ENCODE results near the gene CACNG6. TPM values are rescaled to one million over a fixed set of nuclear protein-coding genes. Genes with fewer than 3 reads are reported as not detected.
"Not testable (repeated sequence)": the region's sequence is repeated elsewhere in the genome, so short reads cannot be mapped to it uniquely, and the experiment has no call there.

The CACNG6 gene, protein sequence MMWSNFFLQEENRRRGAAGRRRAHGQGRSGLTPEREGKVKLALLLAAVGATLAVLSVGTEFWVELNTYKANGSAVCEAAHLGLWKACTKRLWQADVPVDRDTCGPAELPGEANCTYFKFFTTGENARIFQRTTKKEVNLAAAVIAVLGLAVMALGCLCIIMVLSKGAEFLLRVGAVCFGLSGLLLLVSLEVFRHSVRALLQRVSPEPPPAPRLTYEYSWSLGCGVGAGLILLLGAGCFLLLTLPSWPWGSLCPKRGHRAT
- 0.99 and 2.3 TPM in 2 replicates for total RNA-seq (2014; rRNA removed; shearing (Covaris generic))

DNA sequence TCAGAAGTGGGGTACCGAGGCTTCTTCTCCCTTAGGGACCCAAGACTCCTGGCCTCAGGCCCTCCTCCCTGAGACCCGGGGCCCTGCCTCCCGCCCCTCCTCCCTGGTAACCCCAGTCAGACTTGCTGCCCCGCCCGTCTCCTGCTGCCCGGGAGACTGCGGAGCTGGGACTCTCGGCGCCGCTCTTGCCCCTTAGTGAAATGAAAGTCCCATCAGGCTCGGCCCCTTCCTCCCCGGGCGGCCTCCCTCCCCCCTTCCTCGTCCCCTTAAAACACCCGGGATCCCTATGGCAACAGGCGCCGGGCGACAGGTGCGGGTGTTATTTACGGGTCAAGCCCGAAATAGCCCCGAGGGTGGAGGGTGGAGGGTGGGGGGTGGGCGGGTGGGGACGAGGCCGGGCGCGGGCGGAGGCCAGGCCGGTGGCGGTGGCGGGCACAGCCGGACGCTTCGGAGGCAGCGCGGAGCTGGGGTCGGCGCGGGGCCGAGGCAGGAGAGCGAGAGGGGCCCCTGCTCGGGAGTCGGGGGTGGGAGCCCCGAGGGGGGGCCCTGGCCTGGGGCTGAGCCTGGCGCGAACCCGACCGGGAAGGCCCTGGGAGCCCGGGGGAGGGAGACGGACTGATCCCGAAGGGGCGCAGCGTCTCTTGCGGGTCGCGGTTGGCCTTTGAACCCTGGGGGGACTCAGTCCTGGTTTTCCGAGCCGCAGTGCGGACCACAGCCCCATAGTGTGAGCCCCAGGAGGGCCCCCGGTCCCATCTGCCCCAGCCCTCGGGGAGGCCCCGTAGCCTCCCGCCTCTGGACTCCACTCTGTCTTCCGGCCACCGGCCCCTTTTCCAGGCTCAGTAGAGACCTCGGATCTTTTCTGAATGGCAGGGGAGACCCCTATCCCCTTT is at the start of gene CACNG6:
TSS of gene CACNG6 (plus strand) at position 414 of the 890 bp plus-strand sequence. CDS start 1,241 bp downstream, outside the sequence.
- DNase-seq (ENCODE audit: low spot score): peak; percentile 36

DNA sequence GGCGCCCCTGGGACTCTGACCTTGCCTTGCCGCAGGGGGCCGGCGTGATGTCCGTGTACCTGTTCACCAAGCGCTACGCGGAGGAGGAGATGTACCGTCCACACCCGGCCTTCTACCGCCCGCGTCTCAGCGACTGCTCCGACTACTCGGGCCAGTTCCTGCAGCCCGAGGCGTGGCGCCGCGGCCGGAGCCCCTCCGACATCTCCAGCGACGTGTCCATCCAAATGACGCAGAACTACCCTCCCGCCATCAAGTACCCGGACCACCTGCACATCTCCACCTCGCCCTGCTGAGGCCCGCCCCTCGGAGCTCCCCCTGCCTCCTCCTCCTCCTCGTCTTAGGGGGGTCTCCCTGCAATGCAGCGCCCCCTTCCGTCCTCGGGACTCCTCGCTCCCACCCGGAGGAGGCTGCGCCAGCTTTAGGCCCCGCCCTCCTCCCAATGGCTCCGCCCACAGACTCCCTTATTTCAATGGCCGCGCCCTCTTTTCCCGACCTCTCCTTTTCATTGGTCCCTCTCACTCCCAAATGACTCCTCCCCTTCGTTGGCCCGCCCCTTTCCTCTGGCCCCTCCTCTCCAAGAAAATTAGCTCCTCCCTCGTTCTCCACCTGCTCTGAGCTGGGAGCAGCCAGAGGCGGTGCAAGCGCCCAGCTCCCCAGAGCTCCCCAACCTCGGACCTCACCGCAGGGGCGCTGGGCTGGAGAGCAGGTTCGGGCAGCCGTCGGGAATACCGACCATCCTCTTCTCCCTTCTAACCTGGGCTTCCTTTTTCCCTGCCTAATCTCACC is 49.2 kb upstream of the CACNG6 start:
- DNase-seq (ENCODE audit: low spot score): peak; percentile 36

DNA sequence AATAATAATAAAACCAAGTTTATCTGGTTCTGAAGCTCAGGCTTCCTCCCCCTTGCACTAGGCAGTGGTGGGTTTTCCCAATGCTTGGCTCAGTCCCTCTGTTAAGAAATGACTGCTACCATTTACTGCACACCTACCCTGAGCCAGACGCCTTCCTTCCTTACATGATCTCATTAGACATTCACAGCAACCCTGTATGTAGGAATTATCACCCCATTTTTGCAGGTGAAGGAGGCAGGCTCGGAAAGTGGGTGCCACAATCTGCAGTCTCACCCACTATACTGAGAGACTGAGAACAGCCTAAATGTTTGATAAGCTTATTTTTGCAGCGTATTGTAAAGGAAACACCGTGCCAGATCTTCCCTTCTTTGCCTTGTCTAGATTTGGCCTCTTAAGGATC is 47.0 kb upstream of the CACNG6 start:
- no peak for DNase-seq (ENCODE audit: low spot score)

DNA sequence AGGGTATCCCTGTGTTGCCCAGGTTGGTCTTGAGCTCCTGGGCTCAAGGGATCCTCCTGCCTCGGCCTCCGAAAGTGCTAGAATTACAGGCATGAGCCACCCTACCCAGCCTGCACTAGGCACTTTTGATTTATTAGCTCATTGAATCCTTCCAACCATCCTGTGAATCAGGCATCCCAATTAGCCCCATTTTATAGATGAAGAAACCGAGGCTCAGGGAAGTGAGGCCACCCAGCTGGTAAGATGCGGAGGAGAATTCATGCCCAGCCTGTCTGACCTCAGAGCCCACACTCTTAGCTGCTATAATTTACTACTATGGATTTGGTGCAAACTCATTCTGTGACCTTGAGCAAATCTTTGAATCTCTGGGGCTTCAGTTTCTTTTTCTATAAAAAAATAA is 46.5 kb upstream of the CACNG6 start:
- DNase-seq (ENCODE audit: low spot score): no peak

DNA sequence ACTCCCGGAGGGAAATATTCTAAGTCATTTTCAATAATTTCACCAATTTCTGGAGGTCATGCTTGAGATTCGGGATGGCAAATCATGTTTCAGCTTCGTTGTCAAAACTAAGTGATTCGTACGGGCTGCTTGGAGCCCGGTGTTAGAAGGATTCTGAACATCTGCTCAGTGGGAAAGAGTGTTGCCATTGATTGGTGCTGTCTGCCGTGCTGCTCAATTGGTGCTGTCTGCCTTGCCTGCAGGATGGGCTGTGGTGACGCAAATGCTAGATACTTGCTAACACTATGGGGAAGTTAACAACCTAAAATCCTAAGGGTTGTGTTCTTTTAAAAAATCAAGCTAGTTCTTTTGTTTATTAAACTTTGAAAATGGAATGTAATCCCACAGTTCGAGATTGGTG is 46.0 kb upstream of the CACNG6 start:
- DNase-seq (ENCODE audit: low spot score): no peak

DNA sequence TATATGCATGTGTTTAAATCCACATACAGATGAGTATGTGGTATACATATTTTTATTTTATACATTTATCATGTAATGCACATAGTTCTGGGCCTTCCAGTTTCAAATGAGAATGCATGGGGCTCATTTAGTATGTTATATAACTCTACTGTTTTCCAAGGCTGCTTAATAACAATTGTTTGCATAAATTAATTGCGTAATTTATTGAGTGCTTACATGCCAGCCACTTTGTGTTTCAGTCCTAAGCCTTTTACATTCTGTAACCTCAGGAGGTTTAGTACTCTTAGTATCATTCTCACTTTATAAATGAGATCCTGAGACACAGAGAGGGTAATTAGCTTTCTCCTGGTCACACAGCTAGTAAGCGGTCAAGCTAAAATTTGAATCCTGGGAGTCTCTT is 45.4 kb upstream of the CACNG6 start:
- DNase-seq (ENCODE audit: low spot score): no peak

DNA sequence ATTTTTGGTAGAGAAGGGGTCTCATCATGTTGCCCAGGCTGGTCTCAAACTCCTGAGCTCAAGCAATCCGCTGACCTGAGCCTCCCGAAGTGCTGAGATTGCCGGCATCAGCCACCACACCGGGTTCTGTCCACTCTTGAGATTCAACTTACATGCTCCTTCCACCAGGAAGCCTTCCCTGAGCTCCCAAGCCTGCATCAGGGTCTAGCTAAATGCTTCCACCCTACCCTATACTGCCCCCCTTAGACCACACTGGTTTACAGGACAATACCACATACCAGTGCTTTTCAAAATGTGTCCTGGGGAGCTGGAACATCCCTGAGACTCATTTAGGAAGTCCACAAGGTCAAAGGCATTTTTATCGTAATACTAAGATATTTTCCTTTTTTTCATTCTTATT is 43.8 kb upstream of the CACNG6 start:
- no peak for DNase-seq (ENCODE audit: low spot score)

DNA sequence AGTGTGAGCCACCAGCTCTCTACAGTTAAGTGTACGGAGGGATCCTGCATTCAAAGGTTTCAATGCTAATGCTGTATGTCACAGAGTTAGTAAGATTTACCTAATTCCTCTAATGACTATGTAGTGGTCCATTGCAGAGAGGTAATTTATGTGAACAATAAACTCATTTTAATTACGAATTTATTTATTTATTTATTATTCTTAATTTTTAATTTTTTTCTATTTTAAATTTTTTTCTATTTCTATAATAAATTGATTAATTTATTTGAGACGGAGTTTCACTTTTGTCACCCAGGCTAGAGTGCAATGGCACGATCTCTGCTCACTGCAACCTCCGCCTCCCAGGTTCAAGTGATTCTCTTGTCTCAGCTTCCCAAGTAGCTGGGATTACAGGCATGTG is 42.8 kb upstream of the CACNG6 start:
- not testable (repeated sequence) for DNase-seq (ENCODE audit: low spot score)

DNA sequence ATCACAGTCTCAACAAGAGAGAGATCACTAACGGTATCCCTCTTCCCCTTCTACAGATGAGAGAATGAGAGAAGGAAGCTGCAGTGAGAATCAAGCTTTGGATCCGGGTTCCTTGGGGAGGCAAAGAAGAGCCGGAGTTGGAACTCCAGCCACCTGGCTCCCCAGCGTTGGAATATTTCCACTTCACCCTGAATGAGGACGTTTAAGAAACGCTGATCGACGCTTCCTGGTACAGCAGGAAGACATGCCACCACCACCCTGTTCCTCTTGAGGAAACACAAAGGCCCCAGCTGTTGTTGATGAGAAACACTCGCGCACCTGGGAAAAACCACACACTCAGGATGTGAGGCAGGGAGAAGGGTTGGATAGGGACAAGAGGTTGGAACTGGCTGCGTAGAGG is 40.0 kb upstream of the CACNG6 start:
- DNase-seq (ENCODE audit: low spot score): peak; percentile 26

DNA sequence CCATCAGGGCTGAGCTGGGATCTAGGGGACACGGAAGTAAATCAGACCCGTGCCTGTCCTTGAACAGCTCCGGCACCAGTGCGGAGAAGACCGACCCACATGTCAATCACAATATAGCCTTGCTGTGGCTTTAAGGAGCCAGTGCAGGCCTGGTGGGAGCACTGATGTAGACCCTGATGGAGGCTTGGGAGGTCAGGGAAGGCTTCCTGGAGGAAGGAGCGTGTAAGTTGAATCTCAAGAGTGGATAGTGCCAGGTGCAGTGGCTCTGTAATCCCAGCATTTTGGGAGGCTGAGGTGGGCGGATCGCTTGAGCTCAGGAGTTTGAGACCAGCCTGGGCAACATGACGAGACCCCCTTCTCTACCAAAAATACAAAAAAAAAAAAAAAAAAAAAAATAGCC is 39.5 kb upstream of the CACNG6 start:
- no peak for DNase-seq (ENCODE audit: low spot score)

DNA sequence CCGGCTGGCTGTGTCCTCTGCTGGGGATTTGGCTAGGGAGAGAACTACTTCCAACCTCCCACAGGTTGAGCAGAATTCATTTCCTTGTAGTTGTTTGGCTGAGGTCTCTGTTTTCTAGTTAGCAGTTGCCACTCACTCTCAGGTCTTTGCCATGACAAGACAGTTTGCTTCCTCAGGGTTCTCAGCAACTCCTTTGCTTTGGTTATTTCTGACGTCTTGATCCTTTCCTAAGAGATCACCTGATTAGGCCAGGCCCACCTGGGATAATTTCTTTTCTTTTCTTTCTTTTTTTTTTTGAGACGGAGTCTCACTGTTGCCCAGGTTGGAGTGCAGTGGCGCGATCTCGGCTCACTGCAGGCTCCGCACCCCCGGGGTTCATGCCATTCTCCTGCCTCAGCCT is 38.1 kb upstream of the CACNG6 start:
- no peak for DNase-seq (ENCODE audit: low spot score)

DNA sequence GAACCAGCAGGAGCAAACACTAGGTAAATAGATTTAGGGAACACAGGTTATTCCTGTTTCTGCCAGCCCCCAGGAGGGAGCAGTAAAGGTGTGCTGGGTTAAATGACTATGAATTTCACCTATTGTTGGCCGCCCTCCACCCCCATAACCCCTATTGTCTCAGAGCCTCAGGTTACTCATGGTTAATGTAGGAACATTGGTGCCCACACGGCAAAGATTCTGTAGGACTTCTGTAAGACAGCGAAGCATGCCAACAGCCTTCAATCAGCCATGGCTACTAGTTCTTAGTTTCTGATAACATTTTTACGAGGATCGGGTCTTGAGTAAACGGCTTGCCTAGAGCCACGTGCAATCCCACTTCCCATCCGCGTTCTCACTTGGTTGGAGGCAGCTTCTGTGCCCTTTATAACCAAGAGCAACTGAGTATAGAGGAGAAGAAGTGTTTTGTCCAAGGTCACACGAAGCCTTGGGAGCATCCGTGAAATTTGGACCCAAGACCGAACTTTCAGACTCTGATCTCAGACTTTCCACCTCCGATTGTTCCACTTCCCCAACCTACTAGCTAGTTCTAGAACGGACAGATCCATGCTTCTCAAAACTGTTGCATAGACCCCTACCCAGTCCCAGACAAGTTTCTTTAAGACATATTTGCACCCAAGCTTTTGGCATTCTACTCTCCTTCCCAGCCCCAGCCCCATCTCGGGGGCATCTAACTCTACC is 33.8 kb upstream of the CACNG6 start:
- DNase-seq (ENCODE audit: low spot score): no peak

DNA sequence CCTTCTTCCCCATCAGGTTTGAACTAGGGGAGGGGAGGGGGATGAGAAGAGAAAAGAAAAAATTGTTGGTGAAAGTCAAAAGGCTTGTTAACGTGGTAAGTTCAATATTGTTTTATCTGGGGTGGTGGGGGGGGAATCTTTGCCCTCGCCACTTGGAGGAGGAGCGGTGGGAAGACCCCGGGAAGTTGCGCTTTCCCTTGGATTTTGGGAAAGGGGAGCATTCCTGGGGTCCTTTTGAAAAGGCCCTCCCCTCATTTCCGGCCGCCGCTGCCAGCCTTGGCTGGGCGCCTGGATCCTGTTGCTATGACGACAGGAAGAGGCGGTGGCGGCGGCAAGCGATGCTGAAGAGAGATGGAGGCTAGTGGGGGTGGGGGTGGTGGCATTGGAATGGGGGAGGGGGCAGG is 33.3 kb upstream of the CACNG6 start:
- DNase-seq (ENCODE audit: low spot score): no peak

DNA sequence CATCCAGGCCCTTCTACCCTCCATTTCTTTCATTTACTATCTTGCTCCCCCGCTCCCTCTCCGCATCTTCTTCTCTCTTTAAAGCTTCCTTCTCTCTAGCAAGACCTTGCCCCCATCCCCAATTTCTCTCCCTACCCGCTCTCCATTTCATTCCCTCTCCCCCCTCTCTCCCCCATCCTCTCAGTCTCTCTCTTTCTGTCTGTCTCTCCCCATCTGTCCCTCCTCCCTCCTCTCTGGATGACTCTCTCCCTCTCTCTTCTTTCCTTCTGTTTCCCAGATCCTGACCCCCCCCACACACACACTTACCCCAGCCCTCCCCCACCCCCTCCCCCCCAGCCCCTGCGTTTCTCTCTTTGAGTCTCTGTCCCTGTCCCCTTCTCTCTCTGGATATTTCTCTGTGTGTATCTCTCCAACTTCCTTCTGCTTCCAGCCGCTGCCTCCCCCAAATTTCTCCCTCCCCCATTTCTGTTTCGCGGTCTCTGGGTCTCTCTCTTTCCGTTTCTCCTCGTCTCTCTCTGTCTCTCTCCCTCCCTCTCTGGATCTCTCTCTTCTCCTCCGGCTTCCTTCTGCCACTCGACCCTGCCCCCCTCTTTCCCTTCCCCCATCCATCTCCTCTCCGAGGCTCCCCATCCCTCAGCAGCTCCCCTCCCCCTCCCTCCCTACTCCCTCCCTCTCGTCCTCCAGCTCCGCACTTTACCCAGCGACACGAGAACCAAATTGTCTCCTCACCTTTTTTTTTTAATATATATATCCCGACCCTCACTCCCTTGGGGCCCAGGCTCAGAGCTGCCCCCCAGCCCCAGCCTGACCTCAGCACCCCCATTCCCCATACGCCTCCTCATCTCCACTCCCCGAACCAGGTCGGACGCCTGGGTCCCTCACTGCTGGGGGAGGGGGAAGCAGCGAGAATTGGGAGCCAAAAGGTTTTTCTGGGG is 32.3 kb upstream of the CACNG6 start:
- DNase-seq (ENCODE audit: low spot score): no peak

DNA sequence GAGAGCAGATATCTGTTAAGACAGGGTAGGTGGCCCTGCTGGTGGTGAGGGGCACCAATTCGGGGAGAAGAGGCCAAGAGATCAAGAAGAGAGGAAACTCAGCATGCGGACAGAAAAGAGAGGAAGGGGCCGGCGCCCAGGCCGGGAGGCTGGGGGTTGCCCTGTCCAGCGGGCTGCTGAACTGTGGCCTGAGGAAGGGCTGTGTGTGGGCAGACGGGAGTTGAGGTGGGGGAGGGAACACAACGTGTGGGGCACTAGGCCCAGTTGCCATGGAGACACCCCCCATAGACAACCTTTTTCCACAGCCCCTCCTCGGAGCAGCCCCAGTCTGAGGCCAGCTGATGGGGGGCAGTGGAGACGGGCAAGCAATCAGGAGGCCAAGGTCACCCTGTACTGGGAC is 31.2 kb upstream of the CACNG6 start:
- DNase-seq (ENCODE audit: low spot score): no peak

DNA sequence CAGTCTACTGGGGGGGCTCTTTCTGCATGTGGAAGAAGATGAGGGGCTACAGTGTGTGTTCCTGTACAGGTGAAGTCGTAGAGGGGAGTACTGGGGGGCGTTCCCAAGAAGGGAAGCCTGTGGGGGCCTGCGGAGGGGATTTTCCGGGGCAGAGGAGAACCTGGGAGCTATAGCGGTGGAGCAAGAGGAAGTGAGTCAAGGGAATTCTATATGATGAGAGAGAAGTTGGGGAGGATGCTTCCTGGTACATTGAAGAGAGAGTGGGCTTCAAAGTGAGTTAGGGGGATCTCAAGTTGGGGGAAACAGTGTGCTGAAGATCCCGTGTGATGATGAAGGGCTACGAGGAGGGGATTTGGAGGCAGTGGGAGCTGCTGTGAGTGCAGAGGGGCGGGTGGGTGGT is 30.6 kb upstream of the CACNG6 start:
- DNase-seq (ENCODE audit: low spot score): no peak

DNA sequence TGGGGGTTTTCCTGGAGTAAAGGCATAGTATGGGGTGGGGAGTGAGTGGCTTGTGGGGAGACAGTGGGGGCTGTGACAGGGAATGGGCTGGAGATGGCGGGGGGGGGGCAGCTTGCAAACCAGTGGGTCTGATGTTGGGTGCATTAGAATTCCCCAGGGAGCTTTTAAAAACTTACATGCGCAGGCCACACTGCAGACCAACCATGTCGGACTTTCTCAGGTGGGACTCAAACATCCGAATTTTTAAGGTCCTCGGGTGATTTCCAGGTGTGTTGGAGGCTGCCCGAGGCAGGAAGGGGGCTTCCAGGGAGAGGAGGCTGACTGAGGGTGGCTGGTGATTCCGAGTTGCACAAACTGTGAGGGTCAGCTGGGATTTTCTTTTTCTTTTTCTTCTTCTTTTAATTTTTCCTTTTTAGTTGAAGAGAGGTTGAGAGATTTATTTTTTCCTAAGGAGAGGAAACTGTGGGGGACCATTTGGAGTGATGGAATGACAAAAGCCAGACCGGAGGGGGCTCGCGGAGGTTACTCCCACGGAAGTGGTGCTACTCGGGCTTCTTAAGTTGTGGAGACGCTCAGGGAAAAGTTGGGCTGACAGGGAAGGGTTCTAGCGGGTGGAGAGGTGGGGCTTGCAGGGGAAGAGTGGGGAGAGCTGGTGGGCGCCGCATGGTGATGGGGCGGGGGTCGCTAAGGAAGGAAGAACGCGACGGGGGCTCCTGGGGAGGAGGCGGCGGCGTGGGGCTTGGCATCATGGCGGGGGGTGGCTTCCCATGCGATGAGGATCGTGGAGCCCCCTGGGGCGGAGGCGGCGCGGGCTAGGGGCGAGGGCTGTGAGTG is 29.7 kb upstream of the CACNG6 start:
- DNase-seq (ENCODE audit: low spot score): no peak

DNA sequence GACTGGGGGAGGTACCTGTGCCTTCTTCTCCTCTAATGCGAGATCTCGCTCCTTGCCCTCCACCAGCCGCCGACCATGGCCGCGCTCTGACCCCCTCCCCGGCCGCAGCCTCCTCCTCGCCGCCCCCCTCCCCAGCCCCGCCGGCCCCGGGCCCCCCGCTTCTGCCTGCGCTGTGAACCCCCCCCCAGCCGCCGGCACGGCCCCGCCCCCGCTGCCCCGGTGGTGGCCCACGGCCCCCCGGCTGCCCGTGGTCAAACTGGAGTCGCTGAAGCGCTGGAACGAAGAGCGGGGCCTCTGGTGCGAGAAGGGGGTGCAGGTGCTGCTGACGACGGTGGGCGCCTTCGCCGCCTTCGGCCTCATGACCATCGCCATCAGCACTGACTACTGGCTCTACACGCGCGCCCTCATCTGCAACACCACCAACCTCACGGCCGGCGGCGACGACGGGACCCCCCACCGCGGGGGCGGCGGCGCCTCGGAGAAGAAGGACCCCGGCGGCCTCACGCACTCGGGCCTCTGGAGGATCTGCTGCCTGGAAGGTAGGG is 28.5 kb upstream of the CACNG6 start, which contains the start of gene CACNG8:
TSS of gene CACNG8 (plus strand) at position 51 of the 545 bp plus-strand sequence.
- no peak for DNase-seq (ENCODE audit: low spot score)

DNA sequence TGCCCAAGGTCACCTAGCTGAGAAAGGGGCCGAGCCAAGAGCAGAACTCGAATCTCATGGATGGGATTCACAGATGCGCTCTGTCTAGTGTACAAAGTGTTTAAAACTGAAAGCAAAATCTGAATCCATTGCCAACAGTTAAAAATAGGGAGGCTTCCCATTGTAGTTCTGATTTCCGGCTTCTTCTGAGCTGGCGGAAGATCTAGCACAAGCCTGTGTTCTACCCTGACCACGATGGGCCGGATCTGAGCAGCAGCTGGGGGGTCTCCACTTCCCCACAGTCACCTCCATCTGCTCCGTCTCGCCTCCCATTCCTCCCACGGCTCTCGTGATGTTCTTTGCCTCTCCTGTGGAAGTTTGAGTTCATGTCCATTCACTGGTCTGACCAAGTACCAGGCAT is 26.3 kb upstream of the CACNG6 start:
- no peak for DNase-seq (ENCODE audit: low spot score)
